HEK293 (cell line): ENCODE results near the gene FBLN5.

ENCODE experiments used
- CTCF ChIA-PET: fragments of 350-600 bp; formaldehyde crosslinking; extraction: SDS; loops from one replicate; lab custom pipeline; 2021; ENCODE audit warnings: antibody characterized with exemption; lab: Yijun Ruan, JAX
- POLR2A ChIA-PET: fragments of 300-600 bp; formaldehyde crosslinking; extraction: SDS; loops from one replicate; lab custom pipeline; 2020; ENCODE audit warnings: antibody characterized with exemption, inconsistent platforms; lab: Yijun Ruan, JAX
- H3K27ac ChIP-seq: fragments of 200-500 bp; sonication (Bioruptor generic); 2 replicates; pipeline ENCODE4 v1.5.1; 2014; ENCODE audit warnings: low read depth, low read length, control low read depth, inconsistent platforms; ENCODE audit errors: extremely low read depth
- H3K36me3 ChIP-seq, 2 experiments: fragments of 200-500 bp in 1 of 2; sonication (Bioruptor generic) in 1 of 2; 1 replicate in 1 of 2; 2 replicates in 1 of 2; pipeline ENCODE4 v1.5.1; 2014 to 2017; ENCODE audit warnings: inconsistent platforms in 2 of 2, low read length in 2 of 2; ENCODE audit not compliant: control insufficient read depth in 2 of 2, insufficient read depth in 1 of 2
- H3K4me1 ChIP-seq: fragments of 200-500 bp; sonication (Bioruptor generic); 2 replicates; pipeline ENCODE4 v1.5.1; 2014; ENCODE audit warnings: mild to moderate bottlenecking, low read length, inconsistent platforms; ENCODE audit not compliant: control insufficient read depth, insufficient read depth
- H3K4me3 ChIP-seq: 2 replicates; pipeline ENCODE4 v1.5.1; 2011; ENCODE audit warnings: low read depth, mild to moderate bottlenecking, control low read depth, low read length, moderate library complexity
- H3K9me3 ChIP-seq: fragments of 200-500 bp; sonication (Bioruptor generic); 2 replicates; pipeline ENCODE4 v1.5.1; 2014; ENCODE audit warnings: low read depth, low read length, inconsistent platforms; ENCODE audit not compliant: control insufficient read depth, insufficient read depth
- AEBP2 ChIP-seq: fragments of 450-650 bp; formaldehyde crosslinking; IDR thresholded peaks from 2 replicates; pipeline ENCODE4 v1.5.1; 2016; ENCODE audit warnings: missing biosample characterization, missing genetic modification characterization, borderline replicate concordance
- BCL11A ChIP-seq: fragments of 450-650 bp; formaldehyde crosslinking; IDR thresholded peaks from 2 replicates; pipeline ENCODE4 v1.5.1; 2016; ENCODE audit warnings: low read depth, missing biosample characterization, missing genetic modification characterization
- BCL11B ChIP-seq: fragments of 450-650 bp; formaldehyde crosslinking; IDR thresholded peaks from 2 replicates; pipeline ENCODE4 v1.5.1; 2016; ENCODE audit warnings: low read depth, missing biosample characterization, missing genetic modification characterization
- ELK4 ChIP-seq: IDR thresholded peaks from 2 replicates; pipeline ENCODE4 v1.6.1; 2011; ENCODE audit warnings: mild to moderate bottlenecking, low read depth, low read length, borderline replicate concordance
- GLIS1 ChIP-seq: fragments of 450-650 bp; formaldehyde crosslinking; IDR thresholded peaks from 2 replicates; pipeline ENCODE4 v1.5.1; 2016; ENCODE audit warnings: missing biosample characterization, missing genetic modification characterization
- HOXA7 ChIP-seq: sonication (generic); formaldehyde crosslinking; IDR thresholded peaks from 2 replicates; pipeline ENCODE4 v1.8.1; 2022; ENCODE audit warnings: missing genetic modification reagents, borderline replicate concordance
- PBX3 ChIP-seq: sonication (generic); formaldehyde crosslinking; IDR thresholded peaks from 2 replicates; pipeline ENCODE4 v1.8.1; 2022; ENCODE audit warnings: mild to moderate bottlenecking, moderate library complexity, missing genetic modification reagents
- SCRT1 ChIP-seq: fragments of 450-650 bp; formaldehyde crosslinking; IDR thresholded peaks from 2 replicates; pipeline ENCODE4 v1.5.1; 2016; ENCODE audit warnings: missing biosample characterization, missing genetic modification characterization, borderline replicate concordance
- TCF7L2 ChIP-seq: IDR thresholded peaks from 2 replicates; pipeline ENCODE4 v1.6.1; 2011; ENCODE audit warnings: low read depth, mild to moderate bottlenecking, inconsistent platforms, low read length, moderate library complexity, borderline replicate concordance
- YY1 ChIP-seq: fragments of 450-650 bp; formaldehyde crosslinking; IDR thresholded peaks from 2 replicates; pipeline ENCODE4 v1.5.1; 2018; ENCODE audit warnings: missing biosample characterization, missing genetic modification characterization
- ZBTB1 ChIP-seq: fragments of 450-650 bp; formaldehyde crosslinking; IDR thresholded peaks from 2 replicates; pipeline ENCODE4 v1.5.1; 2016; ENCODE audit warnings: missing biosample characterization, missing genetic modification characterization
- ZBTB44 ChIP-seq: fragments of 450-650 bp; IDR thresholded peaks from 2 replicates; pipeline ENCODE4 v1.5.1; 2018; ENCODE audit warnings: missing biosample characterization, mild to moderate bottlenecking, missing genetic modification characterization
- ZEB2 ChIP-seq: fragments of 450-650 bp; formaldehyde crosslinking; IDR thresholded peaks from 2 replicates; pipeline ENCODE4 v1.5.1; 2016; ENCODE audit warnings: missing biosample characterization, missing genetic modification characterization
- ZFP69B ChIP-seq: fragments of 450-650 bp; formaldehyde crosslinking; IDR thresholded peaks from 2 replicates; pipeline ENCODE4 v1.5.1; 2016; ENCODE audit warnings: missing biosample characterization, missing genetic modification characterization
- ZNF132 ChIP-seq: fragments of 450-650 bp; formaldehyde crosslinking; IDR thresholded peaks from 2 replicates; pipeline ENCODE4 v1.5.1; 2017; ENCODE audit warnings: missing biosample characterization, missing genetic modification characterization, borderline replicate concordance
- ZNF140 ChIP-seq: fragments of 450-650 bp; formaldehyde crosslinking; IDR thresholded peaks from 2 replicates; pipeline ENCODE4 v1.5.1; 2016; ENCODE audit warnings: missing biosample characterization, missing genetic modification characterization
- ZNF157 ChIP-seq: fragments of 450-650 bp; formaldehyde crosslinking; IDR thresholded peaks from 2 replicates; pipeline ENCODE4 v1.5.1; 2016; ENCODE audit warnings: missing biosample characterization, missing genetic modification characterization
- ZNF175 ChIP-seq: fragments of 450-650 bp; formaldehyde crosslinking; IDR thresholded peaks from 2 replicates; pipeline ENCODE4 v1.5.1; 2016; ENCODE audit warnings: missing biosample characterization, missing genetic modification characterization
- ZNF211 ChIP-seq: fragments of 450-650 bp; formaldehyde crosslinking; IDR thresholded peaks from 2 replicates; pipeline ENCODE4 v1.5.1; 2016; ENCODE audit warnings: low read depth, missing biosample characterization, missing genetic modification characterization
- ZNF394 ChIP-seq: fragments of 450-650 bp; formaldehyde crosslinking; IDR thresholded peaks from 2 replicates; pipeline ENCODE4 v1.5.1; 2016; ENCODE audit warnings: missing biosample characterization, missing genetic modification characterization, mild to moderate bottlenecking, moderate library complexity, borderline replicate concordance
- ZNF513 ChIP-seq: fragments of 450-650 bp; IDR thresholded peaks from 2 replicates; pipeline ENCODE4 v1.5.1; 2018; ENCODE audit warnings: missing biosample characterization, missing genetic modification characterization
- ZNF548 ChIP-seq: fragments of 450-650 bp; formaldehyde crosslinking; IDR thresholded peaks from 2 replicates; pipeline ENCODE4 v1.5.1; 2016; ENCODE audit warnings: missing biosample characterization, missing genetic modification characterization
- ZNF555 ChIP-seq: fragments of 450-650 bp; formaldehyde crosslinking; conservative IDR thresholded peaks from 2 replicates; pipeline ENCODE4 v1.5.1; 2017; ENCODE audit warnings: missing biosample characterization, mild to moderate bottlenecking, missing genetic modification characterization, inconsistent platforms
- ZNF600 ChIP-seq: fragments of 450-650 bp; formaldehyde crosslinking; IDR thresholded peaks from 2 replicates; pipeline ENCODE4 v1.5.1; 2016; ENCODE audit warnings: missing biosample characterization, missing genetic modification characterization
- ZNF626 ChIP-seq: fragments of 450-650 bp; sonication (Bioruptor Pico); formaldehyde crosslinking; IDR thresholded peaks from 2 replicates; pipeline ENCODE4 v1.5.1; 2018; ENCODE audit warnings: missing biosample characterization, missing genetic modification characterization, inconsistent platforms
- ZNF639 ChIP-seq: fragments of 450-650 bp; formaldehyde crosslinking; IDR thresholded peaks from 2 replicates; pipeline ENCODE4 v1.5.1; 2016; ENCODE audit warnings: missing biosample characterization, missing genetic modification characterization
- ZNF701 ChIP-seq: fragments of 450-650 bp; formaldehyde crosslinking; IDR thresholded peaks from 2 replicates; pipeline ENCODE4 v1.5.1; 2016; ENCODE audit warnings: missing biosample characterization, missing genetic modification characterization
- ZNF76 ChIP-seq: fragments of 450-650 bp; formaldehyde crosslinking; IDR thresholded peaks from 2 replicates; pipeline ENCODE4; 2016; ENCODE audit warnings: low read depth, missing biosample characterization, missing genetic modification characterization, borderline replicate concordance

The FBLN5 gene

GRCh38 chr14:91848504-91849001, 98.9 kb downstream of the FBLN5 start:
- CTCF ChIA-PET, result no interaction called here
- no peaks in the 10 kb centered on the region for H3K9me3 ChIP-seq
- POLR2A ChIA-PET, result no interaction called here
- TF ChIP-seq BCL11B (tag by site-specific recombination), result no peak
- TF ChIP-seq ZBTB1 (tag by site-specific recombination), result no peak
- no peak for TF ChIP-seq ZNF211 (tag by site-specific recombination)
- no peak for TF ChIP-seq ZNF555 (tag by site-specific recombination)
- TF ChIP-seq ZNF639, result no peak
- no peak for TF ChIP-seq ZBTB44 (tag by site-specific recombination)
- no peak for TF ChIP-seq AEBP2 (tag by site-specific recombination)
- no peak for TF ChIP-seq ZNF701 (tag by site-specific recombination)
- TF ChIP-seq TCF7L2, result no peak
- no peak for TF ChIP-seq ZNF132 (tag by site-specific recombination)
- no peak for TF ChIP-seq GLIS1 (tag by site-specific recombination)
- no peak for TF ChIP-seq ZNF600 (tag by site-specific recombination)
- TF ChIP-seq ELK4, result no peak
- no peak for TF ChIP-seq ZNF394
- no peak overlapping the region for H3K27ac ChIP-seq
- no peak overlapping the region for H3K4me3 ChIP-seq
- H3K4me1 ChIP-seq, result no peaks in the 10 kb centered on the region
- no peaks in the 10 kb centered on the region for H3K36me3 ChIP-seq

GRCh38 chr14:91847693-91848092, 99.8 kb downstream of the FBLN5 start:
- H3K4me1 ChIP-seq, result no peaks in the 10 kb centered on the region
- ChIA-PET CTCF (no interaction called here), POLR2A (no interaction called here)
- H3K36me3 ChIP-seq, result no peaks in the 10 kb centered on the region
- no peak overlapping the region for H3K4me3 ChIP-seq
- no peak overlapping the region for H3K27ac ChIP-seq
- no peaks in the 10 kb centered on the region for H3K9me3 ChIP-seq
- TF ChIP-seq BCL11A (tag by site-specific recombination) (no peak), ZNF140 (tag by site-specific recombination) (no peak), YY1 (tag by site-specific recombination) (no peak), ZNF175 (tag by site-specific recombination) (no peak), SCRT1 (tag by site-specific recombination) (no peak), ZNF548 (tag by site-specific recombination) (no peak), HOXA7 (CRISPR knock-in tag) (no peak), ZNF513 (no peak), ZFP69B (tag by site-specific recombination) (no peak), ZNF76 (tag by site-specific recombination) (no peak), ZEB2 (tag by site-specific recombination) (no peak), PBX3 (no peak), ZNF157 (tag by site-specific recombination) (no peak), ZNF626 (no peak)
